KMS-11 (cell line): ENCODE data around the gene PECR.

Experiments
- H2AFZ ChIP-seq: fragments of 200-600 bp; sonication (generic); 2 replicates; pipeline ENCODE4 v1.6.1; 2016; ENCODE audit warnings: antibody characterized with exemption, mixed run types, low read depth
- H3K27ac ChIP-seq: fragments of 200-600 bp; sonication (generic); 2 replicates; pipeline ENCODE4 v1.6.1; 2016; ENCODE audit warnings: mild to moderate bottlenecking, mixed run types
- H3K27me3 ChIP-seq: fragments of 200-600 bp; sonication (generic); 2 replicates; pipeline ENCODE4 v1.6.1; 2017; ENCODE audit warnings: mild to moderate bottlenecking, low read depth, mixed run types, moderate library complexity; ENCODE audit not compliant: insufficient read depth
- H3K36me3 ChIP-seq: fragments of 200-600 bp; sonication (generic); 2 replicates; pipeline ENCODE4 v1.6.1; 2017; ENCODE audit warnings: mild to moderate bottlenecking, mixed run types; ENCODE audit not compliant: insufficient read depth
- H3K4me1 ChIP-seq: fragments of 200-600 bp; sonication (generic); 2 replicates; pipeline ENCODE4 v1.6.1; 2016; ENCODE audit warnings: mild to moderate bottlenecking, low read depth, mixed run types; ENCODE audit not compliant: poor library complexity, severe bottlenecking
- H3K4me2 ChIP-seq: fragments of 200-600 bp; sonication (generic); 2 replicates; pipeline ENCODE4 v1.7.0; 2016; ENCODE audit warnings: mild to moderate bottlenecking, mixed run types
- H3K4me3 ChIP-seq: fragments of 200-600 bp; sonication (generic); IDR thresholded peaks from 2 replicates; pipeline ENCODE4 v1.6.1; 2017; ENCODE audit warnings: low read depth, low read length, mixed read lengths; ENCODE audit not compliant: insufficient read depth
- H3K79me2 ChIP-seq: fragments of 200-600 bp; sonication (generic); 2 replicates; pipeline ENCODE4 v1.6.1; 2016; ENCODE audit warnings: low read depth, mixed run types; ENCODE audit not compliant: insufficient read depth
- H3K9ac ChIP-seq: fragments of 200-600 bp; sonication (generic); 2 replicates; pipeline ENCODE4 v1.6.1; 2016; ENCODE audit warnings: mild to moderate bottlenecking, mixed run types
- H4K20me1 ChIP-seq: fragments of 200-600 bp; sonication (generic); 2 replicates; pipeline ENCODE4 v1.6.1; 2016; ENCODE audit warnings: mild to moderate bottlenecking, mixed run types; ENCODE audit not compliant: insufficient read depth
- CTCF ChIP-seq: fragments of 200-600 bp; sonication (generic); conservative IDR thresholded peaks from 2 replicates; pipeline ENCODE4 v1.6.1; 2017; ENCODE audit warnings: low read depth, mild to moderate bottlenecking, antibody characterized with exemption, low read length, moderate library complexity, mixed read lengths

Gene PECR

GRCh38 chr2:216084547-216084946, 2.9 kb upstream of the PECR start:
- Histone ChIP-seq H3K4me1 (peaks cover 34% of the 10 kb centered on the region), H3K36me3 (no peaks in the 10 kb centered on the region), H3K79me2 (no peaks in the 10 kb centered on the region), H3K9ac (no peak overlapping the region), H3K27me3 (no peaks in the 10 kb centered on the region; the same call in 1 of the 2 replicates), H3K4me2 (no peak overlapping the region), H3K4me3 (no peak overlapping the region), H2AFZ (no peak overlapping the region), H4K20me1 (no peaks in the 10 kb centered on the region), H3K27ac (no peak overlapping the region)
- no peak for TF ChIP-seq CTCF

GRCh38 chr2:216083464-216084281, 2.1 kb upstream of the PECR start:
- Histone ChIP-seq H3K27ac (no peak overlapping the region), H3K4me1 (peaks cover 32% of the 10 kb centered on the region), H4K20me1 (no peaks in the 10 kb centered on the region), H3K27me3 (no peaks in the 10 kb centered on the region; the same call in 1 of the 2 replicates), H2AFZ (no peak overlapping the region), H3K79me2 (no peaks in the 10 kb centered on the region), H3K36me3 (no peaks in the 10 kb centered on the region), H3K4me3 (no peak overlapping the region), H3K4me2 (no peak overlapping the region), H3K9ac (no peak overlapping the region)
- no peak for TF ChIP-seq CTCF

- Histone ChIP-seq H3K79me2 (no peaks in the 10 kb centered on the region), H3K27me3 (no peaks in the 10 kb centered on the region; the same call in 1 of the 2 replicates), H3K36me3 (no peaks in the 10 kb centered on the region), H4K20me1 (no peaks in the 10 kb centered on the region), H2AFZ (no peak overlapping the region), H3K4me3 (no peak overlapping the region), H3K9ac (no peak overlapping the region), H3K27ac (no peak overlapping the region), H3K4me2 (no peak overlapping the region), H3K4me1 (peaks cover 36% of the 10 kb centered on the region)
- TF ChIP-seq CTCF = no peak
Observed at GRCh38 chr2:216082805-216083204, 1.2 kb upstream of the PECR start.

DNA sequence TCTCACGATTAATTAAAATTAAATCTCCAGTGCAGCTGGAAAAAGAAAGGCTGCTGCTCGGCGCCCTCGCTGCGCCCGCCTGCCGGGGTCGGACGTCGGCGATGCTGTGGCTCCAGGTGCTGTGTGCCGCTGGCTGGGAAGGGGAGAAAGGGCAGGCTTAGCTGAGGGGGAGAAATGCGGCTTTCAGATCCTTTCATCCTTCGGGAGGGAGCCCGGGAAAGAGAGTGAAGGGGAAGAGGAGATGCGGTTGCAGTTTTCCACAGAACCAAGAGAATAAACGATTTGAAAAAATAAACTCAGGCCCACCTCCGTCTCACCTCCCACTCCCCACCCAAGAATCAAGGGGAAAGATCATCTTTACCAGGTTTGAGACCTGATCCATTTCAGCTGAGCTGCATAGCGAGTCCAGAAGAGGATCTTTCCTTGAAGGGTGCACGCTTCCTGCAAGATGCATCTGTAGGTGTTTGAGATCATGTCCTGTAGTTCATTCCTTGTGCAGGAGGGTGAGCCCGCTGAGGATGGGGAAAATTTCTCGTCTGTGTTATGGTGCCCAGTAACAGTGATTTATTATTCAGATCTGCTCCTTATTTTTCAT, 605 bp upstream of the PECR start:
- TF ChIP-seq CTCF = no peak
- no peaks in the 10 kb centered on the region for H3K79me2 ChIP-seq
- no peaks in the 10 kb centered on the region; the same call in 1 of the 2 replicates for H3K27me3 ChIP-seq
- peaks cover 36% of the 10 kb centered on the region for H3K4me1 ChIP-seq
- no peaks in the 10 kb centered on the region for H4K20me1 ChIP-seq
- H3K9ac ChIP-seq = peak overlapping the region; percentile 43; the same call in 1 of the 2 replicates
- peak overlapping the region; percentile 99 for H2AFZ ChIP-seq
- peak overlapping the region; percentile 67 for H3K4me3 ChIP-seq
- peak overlapping the region; percentile 79 for H3K4me2 ChIP-seq
- H3K36me3 ChIP-seq = no peaks in the 10 kb centered on the region
- no peak overlapping the region for H3K27ac ChIP-seq
